Esophagus squamous epithelium (tissue), 4 donors: ENCODE results near the gene THOC6.

ENCODE experiments used
- POLR2A ChIP-seq, 4 donors: fragments of 450-650 bp; IDR thresholded peaks; one replicate each; pipeline ENCODE4 v1.6.1; 2017; ENCODE audit warnings: antibody characterized with exemption in 4 of 4, mild to moderate bottlenecking in 4 of 4, moderate library complexity in 3 of 4
- TF ChIP-seq, protein P1 (sequence below), 6 experiments: fragments of 450-650 bp in 4 of 6; fragments of 200-600 bp in 2 of 6; sonication (generic) in 2 of 6; IDR thresholded peaks; one replicate each; pipeline ENCODE4 v1.5.1; 2016 to 2019; ENCODE audit warnings: antibody characterized with exemption in 6 of 6, mild to moderate bottlenecking in 4 of 6, moderate library complexity in 4 of 6

GRCh38 chr16:3062553-3062952 is 38.7 kb downstream of the THOC6 start:
- TF ChIP-seq, protein P1, sequence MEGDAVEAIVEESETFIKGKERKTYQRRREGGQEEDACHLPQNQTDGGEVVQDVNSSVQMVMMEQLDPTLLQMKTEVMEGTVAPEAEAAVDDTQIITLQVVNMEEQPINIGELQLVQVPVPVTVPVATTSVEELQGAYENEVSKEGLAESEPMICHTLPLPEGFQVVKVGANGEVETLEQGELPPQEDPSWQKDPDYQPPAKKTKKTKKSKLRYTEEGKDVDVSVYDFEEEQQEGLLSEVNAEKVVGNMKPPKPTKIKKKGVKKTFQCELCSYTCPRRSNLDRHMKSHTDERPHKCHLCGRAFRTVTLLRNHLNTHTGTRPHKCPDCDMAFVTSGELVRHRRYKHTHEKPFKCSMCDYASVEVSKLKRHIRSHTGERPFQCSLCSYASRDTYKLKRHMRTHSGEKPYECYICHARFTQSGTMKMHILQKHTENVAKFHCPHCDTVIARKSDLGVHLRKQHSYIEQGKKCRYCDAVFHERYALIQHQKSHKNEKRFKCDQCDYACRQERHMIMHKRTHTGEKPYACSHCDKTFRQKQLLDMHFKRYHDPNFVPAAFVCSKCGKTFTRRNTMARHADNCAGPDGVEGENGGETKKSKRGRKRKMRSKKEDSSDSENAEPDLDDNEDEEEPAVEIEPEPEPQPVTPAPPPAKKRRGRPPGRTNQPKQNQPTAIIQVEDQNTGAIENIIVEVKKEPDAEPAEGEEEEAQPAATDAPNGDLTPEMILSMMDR (IDR thresholded peaks at IDR 0.05), result no peak
- TF ChIP-seq POLR2A (IDR thresholded peaks at IDR 0.05), result no peak
